GM18499 (cell line): ENCODE data around the gene SEC23A.
A peak's percentile ranks its signal among the peaks of the same experiment; 100 is the strongest.

Experiments
- ATAC-seq: cut with Tn5 transposase; IDR thresholded peaks from one replicate; pipeline ENCODE4 v1.9.1; 2021; ENCODE audit warnings: moderate number of reproducible peaks; ENCODE audit not compliant: insufficient read depth, unreplicated experiment

Gene SEC23A

DNA sequence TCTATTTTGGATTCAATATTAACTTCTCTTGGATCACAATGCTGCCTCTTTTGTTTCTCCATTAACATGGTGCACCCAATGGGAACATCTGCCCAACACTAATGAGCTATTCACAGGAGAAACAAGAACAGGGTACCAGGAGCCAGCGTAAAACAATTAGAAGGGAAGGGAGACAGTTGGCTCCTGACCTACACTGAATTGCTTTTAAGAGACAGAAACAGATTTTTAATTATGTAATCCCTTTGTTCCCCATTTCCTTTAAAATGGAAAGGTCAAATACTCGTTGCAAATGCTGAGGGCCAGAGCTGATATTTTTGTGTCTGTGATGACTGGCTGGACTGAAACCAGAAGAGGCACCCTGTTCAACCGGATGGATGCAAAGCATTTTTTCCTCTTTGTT is 108.3 kb downstream of the SEC23A start:
- no peak for ATAC-seq

GRCh38 chr14:38993981-38994380 is 109.1 kb downstream of the SEC23A start:
- ATAC-seq = no peak

- no peak for ATAC-seq
Observed at GRCh38 chr14:38992067-38992844, 110.8 kb downstream of the SEC23A start.

- ATAC-seq = no peak
Observed at GRCh38 chr14:38991299-38991698, 111.7 kb downstream of the SEC23A start.

- peak; percentile 92 for ATAC-seq
Observed at GRCh38 chr14:38989922-38990546, 113.0 kb downstream of the SEC23A start.

- no peak for ATAC-seq
Observed at GRCh38 chr14:38987781-38988180, 115.3 kb downstream of the SEC23A start.

DNA sequence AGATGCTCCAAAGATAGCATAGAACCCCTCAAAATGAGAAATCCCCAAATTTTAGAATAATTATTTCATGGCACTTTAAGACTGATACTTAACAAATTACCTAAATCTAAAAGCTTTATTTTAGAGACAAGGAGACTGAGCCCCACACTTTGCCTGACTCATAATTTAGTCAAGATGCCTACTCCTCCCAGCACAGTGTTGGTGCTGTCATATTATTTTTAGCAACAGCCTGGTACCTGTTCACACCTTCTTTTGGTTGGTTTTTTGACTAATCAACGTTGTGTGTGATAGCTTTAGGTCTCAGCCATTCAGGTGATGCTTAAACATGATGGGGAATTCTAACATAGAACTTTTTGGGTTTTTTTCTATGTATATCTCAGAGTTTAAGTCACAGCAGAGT is 120.2 kb downstream of the SEC23A start:
- ATAC-seq = no peak

DNA sequence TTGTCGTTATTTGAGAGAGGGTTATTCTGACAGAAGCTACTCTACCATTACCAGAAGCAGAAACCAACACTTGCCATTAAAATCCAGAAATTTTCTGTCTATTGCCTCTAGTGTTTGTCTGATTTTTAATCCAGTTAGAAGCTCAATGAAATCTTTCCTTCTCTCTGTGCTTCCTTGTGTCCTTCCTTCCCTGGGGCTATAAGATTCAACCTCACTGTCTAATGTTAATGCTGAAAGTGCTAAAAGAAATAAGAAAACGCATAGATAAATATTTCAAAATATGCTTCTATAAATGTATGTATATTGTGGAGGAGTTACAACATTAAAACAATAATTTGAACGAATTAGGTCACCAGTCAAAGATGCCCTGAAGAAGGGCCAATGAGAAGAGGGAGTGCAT is 120.8 kb downstream of the SEC23A start:
- ATAC-seq = no peak
